WTC11 (cell line): Measurements from ENCODE around the gene SLTM. TPM values are rescaled to one million over a fixed set of nuclear protein-coding genes. Genes with fewer than 3 reads are reported as not detected.

Experiments
- ATAC-seq: fragments of 200-7000 bp; cut with Tn5 transposase; 2 replicates; pipeline ENCODE4 v1.10.0; 2021; ENCODE audit warnings: mild to moderate bottlenecking, moderate library complexity
- CTCF ChIA-PET: fragments of 300-600 bp; sonication (Branson Sonifier 250); formaldehyde crosslinking; loops from one replicate; lab custom pipeline; 2021; ENCODE audit warnings: antibody characterized with exemption; lab: Charles Lee
- POLR2A ChIA-PET: fragments of 350-600 bp; sonication (Branson Sonifier 250); formaldehyde crosslinking; loops from one replicate; lab custom pipeline; 2021; ENCODE audit warnings: antibody characterized with exemption; lab: Charles Lee
- DNase-seq: peaks from one replicate; pipeline ENCODE4 v3.0.0; 2021; ENCODE audit warnings: low spot score
- H3K27ac Mint-ChIP-seq: 2 replicates; pipeline ENCODE4 v1.8.0; 2021; ENCODE audit warnings: mixed read lengths
- H3K27me3 Mint-ChIP-seq: 2 replicates; pipeline ENCODE4 v1.8.0; 2021; ENCODE audit warnings: low read depth, mild to moderate bottlenecking, moderate library complexity, mixed read lengths
- H3K36me3 Mint-ChIP-seq: 2 replicates; pipeline ENCODE4 v1.8.0; 2021; ENCODE audit warnings: mixed read lengths
- H3K4me1 Mint-ChIP-seq: 2 replicates; pipeline ENCODE4 v1.8.0; 2022; ENCODE audit warnings: mixed read lengths
- H3K4me3 Mint-ChIP-seq: 2 replicates; pipeline ENCODE4 v1.8.0; 2021; ENCODE audit warnings: mild to moderate bottlenecking, moderate library complexity, mixed read lengths
- H3K9me3 Mint-ChIP-seq: 2 replicates; pipeline ENCODE4 v1.8.0; 2021; ENCODE audit warnings: mixed read lengths
- ATF1 ChIP-seq: sonication (generic); formaldehyde crosslinking; IDR thresholded peaks from 2 replicates; pipeline ENCODE4 v1.8.1; 2023; ENCODE audit warnings: mild to moderate bottlenecking, moderate library complexity, missing genetic modification reagents
- CBFB ChIP-seq: sonication (generic); formaldehyde crosslinking; IDR thresholded peaks from 2 replicates; pipeline ENCODE4 v1.8.1; 2022; ENCODE audit warnings: mild to moderate bottlenecking, low read depth, missing genetic modification reagents
- CDX4 ChIP-seq: fragments of 250-450 bp; sonication (Bioruptor Pico); IDR thresholded peaks from 2 replicates; pipeline ENCODE4 v1.9.0; 2021; ENCODE audit warnings: moderate library complexity, mild to moderate bottlenecking, inconsistent platforms, borderline replicate concordance
- CREM ChIP-seq: sonication (generic); formaldehyde crosslinking; IDR thresholded peaks from 2 replicates; pipeline ENCODE4 v1.8.1; 2022; ENCODE audit warnings: mild to moderate bottlenecking, missing genetic modification reagents, moderate library complexity
- CTCF ChIP-seq: fragments of 200-600 bp; IDR thresholded peaks from 2 replicates; pipeline ENCODE4 v1.8.0; 2022; ENCODE audit warnings: antibody characterized with exemption
- E2F1 ChIP-seq: sonication (generic); formaldehyde crosslinking; IDR thresholded peaks from 2 replicates; pipeline ENCODE4 v1.8.0; 2022; ENCODE audit warnings: mild to moderate bottlenecking, missing genetic modification reagents
- FOXJ3 ChIP-seq: sonication (generic); formaldehyde crosslinking; IDR thresholded peaks from 2 replicates; pipeline ENCODE4 v1.9.0; 2021; ENCODE audit warnings: missing genetic modification reagents, mild to moderate bottlenecking, borderline replicate concordance
- JAZF1 ChIP-seq: fragments of 250-450 bp; sonication (Bioruptor Pico); IDR thresholded peaks from 2 replicates; pipeline ENCODE4 v1.9.0; 2021; ENCODE audit warnings: moderate library complexity, mild to moderate bottlenecking, inconsistent platforms
- JUN ChIP-seq: sonication (generic); formaldehyde crosslinking; IDR thresholded peaks from 2 replicates; pipeline ENCODE4 v1.8.0; 2023; ENCODE audit warnings: mild to moderate bottlenecking, missing genetic modification reagents
- MAX ChIP-seq: sonication (generic); formaldehyde crosslinking; IDR thresholded peaks from 2 replicates; pipeline ENCODE4 v1.8.0; 2022; ENCODE audit warnings: mild to moderate bottlenecking, missing genetic modification reagents
- MXD4 ChIP-seq: fragments of 250-450 bp; sonication (Bioruptor Pico); IDR thresholded peaks from 2 replicates; pipeline ENCODE4 v1.8.0; 2021; ENCODE audit warnings: mild to moderate bottlenecking, moderate library complexity, borderline replicate concordance
- RELA ChIP-seq: sonication (generic); formaldehyde crosslinking; IDR thresholded peaks from 2 replicates; pipeline ENCODE4 v1.8.1; 2022; ENCODE audit warnings: missing genetic modification reagents, mild to moderate bottlenecking, borderline replicate concordance
- STAT6 ChIP-seq: sonication (generic); formaldehyde crosslinking; conservative IDR thresholded peaks from 2 replicates; pipeline ENCODE4 v1.8.1; 2023; ENCODE audit warnings: mild to moderate bottlenecking, low read depth, missing genetic modification reagents, moderate library complexity
- ZBTB21 ChIP-seq: sonication (generic); formaldehyde crosslinking; IDR thresholded peaks from 2 replicates; pipeline ENCODE4 v1.8.1; 2023; ENCODE audit warnings: mild to moderate bottlenecking, missing genetic modification reagents, borderline replicate concordance
- ZMAT4 ChIP-seq: fragments of 250-450 bp; sonication (Bioruptor Pico); IDR thresholded peaks from 2 replicates; pipeline ENCODE4 v1.9.0; 2021; ENCODE audit warnings: mild to moderate bottlenecking
- ZNF232 ChIP-seq: sonication (generic); formaldehyde crosslinking; IDR thresholded peaks from 2 replicates; pipeline ENCODE4 v1.8.0; 2022; ENCODE audit warnings: mild to moderate bottlenecking, missing genetic modification reagents
- ZNF263 ChIP-seq: sonication (generic); formaldehyde crosslinking; IDR thresholded peaks from 2 replicates; pipeline ENCODE4 v1.8.1; 2022; ENCODE audit warnings: low read depth, mild to moderate bottlenecking, moderate library complexity, missing genetic modification reagents
- ZNF512 ChIP-seq: sonication (generic); formaldehyde crosslinking; IDR thresholded peaks from 2 replicates; pipeline ENCODE4 v1.8.1; 2022; ENCODE audit warnings: missing genetic modification reagents, borderline replicate concordance
- total RNA-seq: library from RNA; stranded (reverse); gene quantifications from 3 replicates; pipeline ENCODE4 v1.2.3, GENCODE V29; 2021

The SLTM gene
- total RNA-seq, 1 experiment from 2014 or later, result 126 TPM

- DNase-seq (no peak), ATAC-seq (no peak)
- no peaks in the 10 kb centered on the region for H3K27me3 Mint-ChIP-seq
- H3K4me1 Mint-ChIP-seq, result no peaks in the 10 kb centered on the region
- CTCF ChIA-PET, result no interaction called here
- no peaks in the 10 kb centered on the region for H3K9me3 Mint-ChIP-seq
- no peak overlapping the region for H3K27ac Mint-ChIP-seq
- TF ChIP-seq JAZF1 (no peak), ZMAT4 (CRISPR knock-in tag) (no peak), ZBTB21 (CRISPR knock-in tag) (no peak), CBFB (CRISPR knock-in tag) (no peak), CREM (CRISPR knock-in tag) (no peak), MAX (CRISPR knock-in tag) (no peak), ZNF232 (no peak)
- POLR2A ChIA-PET, result no interaction called here
- H3K4me3 Mint-ChIP-seq, result no peak overlapping the region
- no peaks in the 10 kb centered on the region for H3K36me3 Mint-ChIP-seq
Observed at GRCh38 chr15:58962136-58962535, 28.7 kb upstream of the SLTM start.

- no peak overlapping the region for H3K27ac Mint-ChIP-seq
- CTCF ChIA-PET, result interaction anchor here (0.6 kb wide), 2 partner anchors 18 to 21 kb away, joined by 3 to 5 read pairs; no protein-coding TSS in a partner anchor
- no peaks in the 10 kb centered on the region; the same call in 1 of the 2 replicates for H3K27me3 Mint-ChIP-seq
Observed at GRCh38 chr15:58958811-58959210, 25.3 kb upstream of the SLTM start.

GRCh38 chr15:58957101-58957973 is 23.9 kb upstream of the SLTM start:
- H3K27ac Mint-ChIP-seq, result no peak overlapping the region
- ATAC-seq (peak; percentile 97), DNase-seq (peak; percentile 63)
- no peaks in the 10 kb centered on the region for H3K36me3 Mint-ChIP-seq
- no peaks in the 10 kb centered on the region for H3K9me3 Mint-ChIP-seq
- ChIA-PET CTCF (interaction anchor here (0.9 to 1.6 kb wide), 2 partner anchors 16 to 572 kb away, joined by 3 read pairs; no protein-coding TSS in a partner anchor), POLR2A (no interaction called here)
- H3K27me3 Mint-ChIP-seq, result no peaks in the 10 kb centered on the region; the same call in 1 of the 2 replicates
- TF ChIP-seq CTCF (peak; percentile 62), ZNF263 (no peak)
- peaks cover 3% of the 10 kb centered on the region; the same call in 1 of the 2 replicates for H3K4me1 Mint-ChIP-seq
- no peak overlapping the region for H3K4me3 Mint-ChIP-seq

More at GRCh38 chr15:58958811-58959210, 25.3 kb upstream of the SLTM start:
- ATAC-seq, result no peak
- H3K4me3 Mint-ChIP-seq, result no peak overlapping the region
- H3K36me3 Mint-ChIP-seq, result no peaks in the 10 kb centered on the region
- no peak for TF ChIP-seq RELA
- no peaks in the 10 kb centered on the region for H3K9me3 Mint-ChIP-seq
- no peaks in the 10 kb centered on the region for H3K4me1 Mint-ChIP-seq
- POLR2A ChIA-PET, result no interaction called here
- no peak for DNase-seq

- Mint-ChIP-seq H3K36me3 (no peaks in the 10 kb centered on the region), H3K9me3 (no peaks in the 10 kb centered on the region), H3K4me1 (peaks cover 9% of the 10 kb centered on the region), H3K27ac (no peak overlapping the region), H3K27me3 (no peaks in the 10 kb centered on the region; the same call in 1 of the 2 replicates), H3K4me3 (no peak overlapping the region)
- no peak for ATAC-seq
- ChIA-PET CTCF (no interaction called here), POLR2A (interaction anchor here (0.5 kb wide), 1 partner anchor 170 kb away, joined by 3 read pairs; no protein-coding TSS in a partner anchor)
- no peak for DNase-seq
- TF ChIP-seq CDX4 (CRISPR knock-in tag), result no peak
- no peak for TF ChIP-seq MAX (CRISPR knock-in tag)
- no peak for TF ChIP-seq E2F1 (CRISPR knock-in tag)
- no peak for TF ChIP-seq STAT6 (CRISPR knock-in tag)
- no peak for TF ChIP-seq MXD4 (CRISPR knock-in tag)
- no peak for TF ChIP-seq ATF1 (CRISPR knock-in tag)
- TF ChIP-seq ZNF512 (CRISPR knock-in tag), result no peak
- TF ChIP-seq JUN (CRISPR knock-in tag), result no peak
- no peak for TF ChIP-seq FOXJ3 (CRISPR knock-in tag)
Observed at GRCh38 chr15:58952751-58953150, 19.3 kb upstream of the SLTM start.
